ENCODE results near the gene RANBP17.

Gene RANBP17

DNA sequence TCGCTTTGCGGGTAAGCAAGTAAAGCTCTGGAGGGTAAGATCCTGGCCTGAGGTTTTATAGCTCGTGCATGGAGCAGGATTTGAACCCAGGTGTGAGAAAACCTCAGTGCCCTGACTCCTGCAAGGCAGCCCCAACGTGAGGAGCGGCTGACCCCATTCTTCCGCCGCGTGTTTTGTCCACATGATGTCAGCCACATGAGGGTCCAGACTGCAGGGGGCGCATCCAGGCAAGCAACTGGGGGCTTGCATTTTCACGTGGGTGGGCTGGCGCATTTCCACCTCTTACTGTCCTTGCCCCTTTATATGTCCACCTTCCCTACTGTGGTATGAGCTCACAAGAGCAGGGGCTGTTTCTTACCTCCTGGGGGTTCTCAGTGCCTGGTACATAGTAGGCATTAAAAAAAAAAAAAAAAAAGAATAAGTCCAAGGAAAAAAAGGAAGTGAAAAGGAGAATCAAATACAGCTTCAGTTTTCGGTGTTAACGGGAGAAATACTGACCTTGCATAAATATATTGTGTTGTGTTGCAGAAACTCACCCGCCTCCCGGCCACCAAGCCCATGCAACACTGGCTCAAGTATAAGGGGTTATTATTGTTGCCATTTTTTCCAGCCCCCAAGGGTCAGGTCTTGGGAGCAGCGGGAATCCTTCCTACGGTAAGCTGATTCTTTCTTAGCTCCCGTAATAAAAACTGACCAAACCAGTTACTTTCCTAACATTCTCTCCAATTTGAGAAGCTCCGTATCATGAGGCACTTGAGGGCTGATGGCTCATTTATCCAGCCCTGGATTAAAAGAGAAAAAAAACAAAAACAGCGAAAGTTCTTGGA lies 462.2 kb downstream of the RANBP17 start:
- DNase-seq, result no peak

GRCh38 chr5:171330021-171330420 lies 468.2 kb downstream of the RANBP17 start:
- no peak for DNase-seq

DNA sequence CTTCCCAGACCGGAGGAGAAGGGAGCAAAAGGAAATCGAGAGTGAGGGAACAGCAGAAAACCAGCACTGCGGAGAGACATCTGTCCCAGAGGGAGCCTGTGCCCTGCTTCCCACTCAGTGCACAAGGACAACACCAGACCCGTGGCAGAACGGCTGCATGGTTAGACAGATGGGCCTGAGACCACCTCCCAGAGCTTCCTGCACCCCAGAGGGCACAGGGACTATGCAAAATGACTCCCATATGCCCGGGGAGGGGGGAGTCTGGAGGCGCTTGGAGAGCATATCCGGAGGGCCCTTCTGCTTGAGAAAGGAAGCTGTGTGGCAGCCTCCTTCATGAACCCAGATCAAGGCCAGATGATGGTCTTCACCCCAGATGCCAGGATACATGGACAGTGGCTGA lies 473.8 kb downstream of the RANBP17 start:
- no peak for DNase-seq

- peak; percentile 16 for DNase-seq
These were observed 474.8 kb downstream of the RANBP17 start for GRCh38 chr5:171336521-171337209.

DNA sequence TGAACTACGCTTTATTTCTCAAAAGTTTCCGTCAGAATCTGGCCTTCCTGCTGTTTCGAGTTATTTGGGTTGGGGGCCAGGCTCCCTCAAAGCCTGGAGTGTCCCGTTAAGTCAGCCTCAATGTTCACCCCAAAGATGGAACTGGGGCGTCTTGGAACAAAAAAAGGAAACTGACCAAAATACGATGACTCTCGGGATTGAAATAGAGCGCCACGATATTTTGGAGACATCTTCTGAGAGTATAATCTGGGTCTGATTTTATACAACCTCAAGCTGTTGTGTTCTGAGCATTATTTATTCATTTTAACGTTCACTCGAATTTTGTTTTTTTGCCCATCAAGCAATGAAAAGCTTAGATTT lies 475.4 kb downstream of the RANBP17 start:
- DNase-seq, result no peak

DNA sequence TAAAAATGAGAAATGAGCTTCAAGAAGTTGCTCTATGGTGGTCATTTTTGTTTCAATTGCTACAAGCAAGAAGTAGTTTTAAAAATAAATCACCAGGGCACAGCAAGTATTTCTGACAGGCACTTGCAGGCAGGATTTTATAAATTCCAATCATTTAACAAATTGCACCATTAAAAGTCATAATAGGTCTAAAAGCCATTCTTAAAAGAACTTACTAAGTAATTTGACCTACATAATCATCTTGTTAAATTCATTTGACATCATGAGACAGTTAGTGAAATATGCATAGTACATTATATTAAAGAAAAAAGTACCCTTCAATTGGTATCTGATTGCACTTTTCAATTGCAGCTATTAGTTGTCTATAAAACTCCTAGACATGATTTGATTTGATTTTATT lies 478.2 kb downstream of the RANBP17 start:
- DNase-seq, result no peak

- no peak for DNase-seq
These were observed 478.7 kb downstream of the RANBP17 start for GRCh38 chr5:171340491-171340890.

- DNase-seq, result no peak
These were observed 480.7 kb downstream of the RANBP17 start for GRCh38 chr5:171342362-171343111.

GRCh38 chr5:171344936-171345608 lies 483.3 kb downstream of the RANBP17 start:
- DNase-seq, result no peak

All from activated naive CD4-positive, alpha-beta T cell treated with anti-CD3 and anti-CD28 coated beads, Interleukin-2, amount 50 U/mL, for 16 hours (primary cell).